ENCODE measurements around the gene TEX13C. TPM values are rescaled to one million over a fixed set of nuclear protein-coding genes. Genes with fewer than 3 reads are reported as not detected.

The TEX13C gene
- not detected in 2 replicates for total RNA-seq (2012; rRNA removed)

- H3K9me3 ChIP-seq (replicated peaks; ENCODE audit: low read length), result peaks cover 5% of the 10 kb centered on the region
- no peaks in the 10 kb centered on the region for H3K27me3 ChIP-seq (ENCODE audit: control insufficient read depth, insufficient read depth, low read length)
- no peaks in the 10 kb centered on the region for H3K4me1 ChIP-seq (ENCODE audit: control insufficient read depth, insufficient read depth, low read length)
- no peak within 1 kb of the TSS for H3K9ac ChIP-seq (ENCODE audit: low read depth, low read length)
- H3K36me3 ChIP-seq (ENCODE audit: insufficient read depth, low read length), result no peaks in the 10 kb centered on the region
- H3K4me3 ChIP-seq (ENCODE audit: low read length), result no peak within 1 kb of the TSS
- no peak within 1 kb of the TSS for H3K4me2 ChIP-seq (ENCODE audit: low read length)
Observed at GRCh38 chrX:125319646-125320521, at the start of gene TEX13C. Gene TEX13C, plus strand, starts transcription at chrX:125319871. Its CDS starts 249 bp downstream, at chrX:125320120.

- no peaks in the 10 kb centered on the region for H3K36me3 ChIP-seq (ENCODE audit: insufficient read depth, low read length)
- H3K4me3 ChIP-seq (ENCODE audit: low read length), result no peak overlapping the region
- H3K4me2 ChIP-seq (ENCODE audit: low read length), result no peak overlapping the region
- no peaks in the 10 kb centered on the region for H3K4me1 ChIP-seq (ENCODE audit: control insufficient read depth, insufficient read depth, low read length)
- no peaks in the 10 kb centered on the region for H3K9me3 ChIP-seq (replicated peaks; ENCODE audit: low read length)
- no peak overlapping the region for H3K9ac ChIP-seq (ENCODE audit: low read depth, low read length)
- no peaks in the 10 kb centered on the region for H3K27me3 ChIP-seq (ENCODE audit: control insufficient read depth, insufficient read depth, low read length)
Observed at GRCh38 chrX:125287282-125287681, 32.4 kb upstream of the TEX13C start.

GRCh38 chrX:125288343-125288742, 31.3 kb upstream of the TEX13C start:
- Histone ChIP-seq H3K9me3 (replicated peaks; ENCODE audit: low read length) (no peaks in the 10 kb centered on the region), H3K4me1 (ENCODE audit: control insufficient read depth, insufficient read depth, low read length) (no peaks in the 10 kb centered on the region), H3K36me3 (ENCODE audit: insufficient read depth, low read length) (no peaks in the 10 kb centered on the region), H3K9ac (ENCODE audit: low read depth, low read length) (no peak overlapping the region), H3K4me2 (ENCODE audit: low read length) (no peak overlapping the region), H3K4me3 (ENCODE audit: low read length) (no peak overlapping the region), H3K27me3 (ENCODE audit: control insufficient read depth, insufficient read depth, low read length) (no peaks in the 10 kb centered on the region)

GRCh38 chrX:125289209-125289608, 30.5 kb upstream of the TEX13C start:
- no peaks in the 10 kb centered on the region for H3K27me3 ChIP-seq (ENCODE audit: control insufficient read depth, insufficient read depth, low read length)
- H3K4me1 ChIP-seq (ENCODE audit: control insufficient read depth, insufficient read depth, low read length), result no peaks in the 10 kb centered on the region
- no peaks in the 10 kb centered on the region for H3K36me3 ChIP-seq (ENCODE audit: insufficient read depth, low read length)
- no peaks in the 10 kb centered on the region for H3K9me3 ChIP-seq (replicated peaks; ENCODE audit: low read length)
- no peak overlapping the region for H3K4me3 ChIP-seq (ENCODE audit: low read length)
- H3K9ac ChIP-seq (ENCODE audit: low read depth, low read length), result no peak overlapping the region
- H3K4me2 ChIP-seq (ENCODE audit: low read length), result no peak overlapping the region

- Histone ChIP-seq H3K27me3 (ENCODE audit: control insufficient read depth, insufficient read depth, low read length) (no peaks in the 10 kb centered on the region), H3K9me3 (replicated peaks; ENCODE audit: low read length) (no peaks in the 10 kb centered on the region), H3K9ac (ENCODE audit: low read depth, low read length) (no peak overlapping the region), H3K4me2 (ENCODE audit: low read length) (no peak overlapping the region), H3K4me3 (ENCODE audit: low read length) (no peak overlapping the region), H3K36me3 (ENCODE audit: insufficient read depth, low read length) (no peaks in the 10 kb centered on the region), H3K4me1 (ENCODE audit: control insufficient read depth, insufficient read depth, low read length) (no peaks in the 10 kb centered on the region)
Observed at GRCh38 chrX:125289920-125290319, 29.8 kb upstream of the TEX13C start.

- Histone ChIP-seq H3K36me3 (ENCODE audit: insufficient read depth, low read length) (no peaks in the 10 kb centered on the region), H3K4me1 (ENCODE audit: control insufficient read depth, insufficient read depth, low read length) (no peaks in the 10 kb centered on the region), H3K4me3 (ENCODE audit: low read length) (no peak overlapping the region), H3K4me2 (ENCODE audit: low read length) (no peak overlapping the region), H3K27me3 (ENCODE audit: control insufficient read depth, insufficient read depth, low read length) (no peaks in the 10 kb centered on the region), H3K9ac (ENCODE audit: low read depth, low read length) (no peak overlapping the region), H3K9me3 (replicated peaks; ENCODE audit: low read length) (no peaks in the 10 kb centered on the region)
Observed at GRCh38 chrX:125291124-125291523, 28.5 kb upstream of the TEX13C start.

GRCh38 chrX:125293850-125294780, 25.6 kb upstream of the TEX13C start:
- H3K4me3 ChIP-seq (ENCODE audit: low read length), result no peak overlapping the region
- no peak overlapping the region for H3K4me2 ChIP-seq (ENCODE audit: low read length)
- H3K4me1 ChIP-seq (ENCODE audit: control insufficient read depth, insufficient read depth, low read length), result no peaks in the 10 kb centered on the region
- H3K27me3 ChIP-seq (ENCODE audit: control insufficient read depth, insufficient read depth, low read length), result no peaks in the 10 kb centered on the region
- no peak overlapping the region for H3K9ac ChIP-seq (ENCODE audit: low read depth, low read length)
- H3K9me3 ChIP-seq (replicated peaks; ENCODE audit: low read length), result no peaks in the 10 kb centered on the region
- H3K36me3 ChIP-seq (ENCODE audit: insufficient read depth, low read length), result no peaks in the 10 kb centered on the region

- Histone ChIP-seq H3K36me3 (ENCODE audit: insufficient read depth, low read length) (no peaks in the 10 kb centered on the region), H3K9ac (ENCODE audit: low read depth, low read length) (no peak overlapping the region), H3K4me2 (ENCODE audit: low read length) (no peak overlapping the region), H3K27me3 (ENCODE audit: control insufficient read depth, insufficient read depth, low read length) (no peaks in the 10 kb centered on the region), H3K9me3 (replicated peaks; ENCODE audit: low read length) (no peaks in the 10 kb centered on the region), H3K4me1 (ENCODE audit: control insufficient read depth, insufficient read depth, low read length) (no peaks in the 10 kb centered on the region), H3K4me3 (ENCODE audit: low read length) (no peak overlapping the region)
Observed at GRCh38 chrX:125295337-125295736, 24.3 kb upstream of the TEX13C start.

GRCh38 chrX:125298871-125299270, 20.8 kb upstream of the TEX13C start:
- Histone ChIP-seq H3K36me3 (ENCODE audit: insufficient read depth, low read length) (no peaks in the 10 kb centered on the region), H3K27me3 (ENCODE audit: control insufficient read depth, insufficient read depth, low read length) (no peaks in the 10 kb centered on the region), H3K9me3 (replicated peaks; ENCODE audit: low read length) (no peaks in the 10 kb centered on the region), H3K9ac (ENCODE audit: low read depth, low read length) (no peak overlapping the region), H3K4me2 (ENCODE audit: low read length) (no peak overlapping the region), H3K4me3 (ENCODE audit: low read length) (no peak overlapping the region), H3K4me1 (ENCODE audit: control insufficient read depth, insufficient read depth, low read length) (no peaks in the 10 kb centered on the region)

- H3K36me3 ChIP-seq (ENCODE audit: insufficient read depth, low read length), result no peaks in the 10 kb centered on the region
- H3K4me1 ChIP-seq (ENCODE audit: control insufficient read depth, insufficient read depth, low read length), result no peaks in the 10 kb centered on the region
- H3K9ac ChIP-seq (ENCODE audit: low read depth, low read length), result no peak overlapping the region
- no peak overlapping the region for H3K4me3 ChIP-seq (ENCODE audit: low read length)
- H3K4me2 ChIP-seq (ENCODE audit: low read length), result no peak overlapping the region
- no peaks in the 10 kb centered on the region for H3K27me3 ChIP-seq (ENCODE audit: control insufficient read depth, insufficient read depth, low read length)
- H3K9me3 ChIP-seq (replicated peaks; ENCODE audit: low read length), result no peaks in the 10 kb centered on the region
Observed at GRCh38 chrX:125306335-125306866, 13.3 kb upstream of the TEX13C start.

GRCh38 chrX:125308653-125309052, 11.0 kb upstream of the TEX13C start:
- H3K4me3 ChIP-seq (ENCODE audit: low read length), result no peak overlapping the region
- H3K27me3 ChIP-seq (ENCODE audit: control insufficient read depth, insufficient read depth, low read length), result no peaks in the 10 kb centered on the region
- H3K4me1 ChIP-seq (ENCODE audit: control insufficient read depth, insufficient read depth, low read length), result no peaks in the 10 kb centered on the region
- H3K9ac ChIP-seq (ENCODE audit: low read depth, low read length), result no peak overlapping the region
- H3K36me3 ChIP-seq (ENCODE audit: insufficient read depth, low read length), result no peaks in the 10 kb centered on the region
- no peaks in the 10 kb centered on the region for H3K9me3 ChIP-seq (replicated peaks; ENCODE audit: low read length)
- no peak overlapping the region for H3K4me2 ChIP-seq (ENCODE audit: low read length)
